OCI-LY7 (cell line): Measurements from ENCODE around the gene FOS. TPM values are rescaled to one million over a fixed set of nuclear protein-coding genes. Genes with fewer than 3 reads are reported as not detected.

Source experiments
- Bru-seq: library from RNA; stranded (reverse); fragments of 400-500 nt; gene quantifications from one replicate; lab custom pipeline; 2021; lab: Mats Ljungman, UMichigan
- BruChase-seq, 2 experiments: library from RNA; stranded (reverse); fragments of 400-500 nt; gene quantifications; one replicate each; lab custom pipeline; 2021; lab: Mats Ljungman, UMichigan
- BruUV-seq: library from RNA; stranded (reverse); fragments of 400-500 nt; replicated peaks from 2 replicates; lab custom pipeline; 2021; lab: Mats Ljungman, UMichigan
- CTCF ChIA-PET: fragments of 300-600 bp; sonication (Branson Sonifier 250); formaldehyde crosslinking; loops from one replicate; lab custom pipeline; 2022; ENCODE audit warnings: antibody characterized with exemption; ENCODE audit not compliant: unreplicated experiment; lab: Charles Lee
- POLR2A ChIA-PET: fragments of 300-600 bp; sonication (Branson Sonifier 250); formaldehyde crosslinking; loops from one replicate; lab custom pipeline; 2022; ENCODE audit warnings: antibody characterized with exemption; lab: Charles Lee
- DNase-seq: peaks from one replicate; pipeline ENCODE4 v3.0.0-alpha.2; 2015; ENCODE audit warnings: low spot score
- H2AFZ ChIP-seq: fragments of 200-600 bp; sonication (generic), shearing (Covaris generic); 2 replicates; pipeline ENCODE4 v1.6.1; 2014; ENCODE audit warnings: mild to moderate bottlenecking, antibody characterized with exemption, low read length, moderate library complexity
- H3K27ac ChIP-seq: fragments of 200-600 bp; sonication (generic); 2 replicates; pipeline ENCODE4 v1.5.1; 2014; ENCODE audit warnings: mixed run types, low read depth, mild to moderate bottlenecking, moderate library complexity, low read length, inconsistent platforms; ENCODE audit not compliant: poor library complexity, severe bottlenecking
- H3K36me3 ChIP-seq: fragments of 200-600 bp; sonication (generic); 2 replicates; pipeline ENCODE4 v1.6.1; 2014; ENCODE audit warnings: mild to moderate bottlenecking, antibody characterized with exemption, low read length, moderate library complexity, mixed read lengths; ENCODE audit not compliant: insufficient read depth
- H3K4me1 ChIP-seq: fragments of 200-600 bp; sonication (generic); 2 replicates; pipeline ENCODE4 v1.5.1; 2014; ENCODE audit warnings: mild to moderate bottlenecking, low read length; ENCODE audit not compliant: insufficient read depth, poor library complexity, severe bottlenecking
- H3K4me2 ChIP-seq: fragments of 200-600 bp; sonication (generic); 2 replicates; pipeline ENCODE4 v1.6.1; 2014; ENCODE audit warnings: mild to moderate bottlenecking, low read length
- H3K4me3 ChIP-seq: fragments of 200-600 bp; sonication (generic); 2 replicates; pipeline ENCODE4 v1.5.1; 2014; ENCODE audit warnings: mild to moderate bottlenecking, low read depth, low read length; ENCODE audit not compliant: poor library complexity, severe bottlenecking
- H3K79me2 ChIP-seq: fragments of 200-600 bp; sonication (generic); 2 replicates; pipeline ENCODE4 v1.6.1; 2016; ENCODE audit warnings: low read depth, mild to moderate bottlenecking, low read length, moderate library complexity, mixed read lengths; ENCODE audit not compliant: insufficient read depth
- H3K9me2 ChIP-seq: fragments of 200-600 bp; sonication (generic); 2 replicates; pipeline ENCODE4 v1.6.1; 2016; ENCODE audit warnings: mild to moderate bottlenecking, low read length, mixed read lengths; ENCODE audit not compliant: insufficient read depth
- H3K9me3 ChIP-seq: fragments of 200-600 bp; sonication (generic); 2 replicates; pipeline ENCODE4 v1.6.1; 2014; ENCODE audit warnings: mild to moderate bottlenecking, mixed run types, low read length, mixed read lengths
- H4K20me1 ChIP-seq: fragments of 200-600 bp; sonication (generic); 2 replicates; pipeline ENCODE4 v1.6.1; 2014; ENCODE audit warnings: mild to moderate bottlenecking, antibody characterized with exemption, low read length, moderate library complexity, mixed read lengths; ENCODE audit not compliant: insufficient read depth
- EZH2phosphoT487 ChIP-seq: fragments of 200-600 bp; sonication (generic); IDR thresholded peaks from 2 replicates; pipeline ENCODE4 v1.6.1; 2018; ENCODE audit warnings: low read depth, borderline replicate concordance, mild to moderate bottlenecking, mixed run types, antibody characterized with exemption, low read length, moderate library complexity, mixed read lengths
- intact Hi-C: fragments of 100-400 bp; cut with micrococcal nuclease; formaldehyde crosslinking; loops from one replicate; pipeline ENCODE4 v1.10.0; 2022; ENCODE audit not compliant: unreplicated experiment
- long read RNA-seq: library from polyadenylated mRNA; stranded (forward); transcript quantifications from one replicate; pipeline ENCODE4 v2.0.0, GENCODE V29; 2022
- total RNA-seq, 2 experiments: library from RNA; depleted of rRNA in 1 of 2; stranded (reverse); fragments of >200 nt in 1 of 2; shearing (Covaris generic) in 1 of 2; gene quantifications; 2 replicates each; pipeline ENCODE4 v1.2.3, GENCODE V29; 2014 to 2022
- TF ChIP-seq, protein P1 (sequence below): fragments of 200-600 bp; sonication (generic); conservative IDR thresholded peaks from 2 replicates; pipeline ENCODE4 v1.5.1; 2014; ENCODE audit warnings: mild to moderate bottlenecking, antibody characterized with exemption, low read length, moderate library complexity, mixed read lengths

FOS gene
- 12.4 and 16.9 TPM in 2 replicates for total RNA-seq (2014; rRNA removed; shearing (Covaris generic))
- total RNA-seq (2022): 3.3 and 4.6 TPM in 2 replicates
- percentile 46 among the genes with signal in this experiment for Bru-seq, nascent RNA
- percentile 51 among the genes with signal in this experiment for BruChase-seq, experiment 1, labeled RNA remaining after a 6-hour chase
- percentile 48 among the genes with signal in this experiment for BruChase-seq, experiment 2, labeled RNA remaining after a 2-hour chase
- long read RNA-seq, partial matches to known transcripts: 0 of 1 reads
- long read RNA-seq, other reads (novel, unspliced or antisense): 0 of 1 reads

DNA sequence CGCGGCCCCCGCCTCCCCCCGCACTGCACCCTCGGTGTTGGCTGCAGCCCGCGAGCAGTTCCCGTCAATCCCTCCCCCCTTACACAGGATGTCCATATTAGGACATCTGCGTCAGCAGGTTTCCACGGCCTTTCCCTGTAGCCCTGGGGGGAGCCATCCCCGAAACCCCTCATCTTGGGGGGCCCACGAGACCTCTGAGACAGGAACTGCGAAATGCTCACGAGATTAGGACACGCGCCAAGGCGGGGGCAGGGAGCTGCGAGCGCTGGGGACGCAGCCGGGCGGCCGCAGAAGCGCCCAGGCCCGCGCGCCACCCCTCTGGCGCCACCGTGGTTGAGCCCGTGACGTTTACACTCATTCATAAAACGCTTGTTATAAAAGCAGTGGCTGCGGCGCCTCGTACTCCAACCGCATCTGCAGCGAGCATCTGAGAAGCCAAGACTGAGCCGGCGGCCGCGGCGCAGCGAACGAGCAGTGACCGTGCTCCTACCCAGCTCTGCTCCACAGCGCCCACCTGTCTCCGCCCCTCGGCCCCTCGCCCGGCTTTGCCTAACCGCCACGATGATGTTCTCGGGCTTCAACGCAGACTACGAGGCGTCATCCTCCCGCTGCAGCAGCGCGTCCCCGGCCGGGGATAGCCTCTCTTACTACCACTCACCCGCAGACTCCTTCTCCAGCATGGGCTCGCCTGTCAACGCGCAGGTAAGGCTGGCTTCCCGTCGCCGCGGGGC lies at the start of gene FOS:
FOS (plus strand) TSS at position 407 of the 731 bp plus-strand sequence; CDS start at position 562, 155 bp downstream.
- no peak for TF ChIP-seq EZH2phosphoT487
- TF ChIP-seq, protein P1, sequence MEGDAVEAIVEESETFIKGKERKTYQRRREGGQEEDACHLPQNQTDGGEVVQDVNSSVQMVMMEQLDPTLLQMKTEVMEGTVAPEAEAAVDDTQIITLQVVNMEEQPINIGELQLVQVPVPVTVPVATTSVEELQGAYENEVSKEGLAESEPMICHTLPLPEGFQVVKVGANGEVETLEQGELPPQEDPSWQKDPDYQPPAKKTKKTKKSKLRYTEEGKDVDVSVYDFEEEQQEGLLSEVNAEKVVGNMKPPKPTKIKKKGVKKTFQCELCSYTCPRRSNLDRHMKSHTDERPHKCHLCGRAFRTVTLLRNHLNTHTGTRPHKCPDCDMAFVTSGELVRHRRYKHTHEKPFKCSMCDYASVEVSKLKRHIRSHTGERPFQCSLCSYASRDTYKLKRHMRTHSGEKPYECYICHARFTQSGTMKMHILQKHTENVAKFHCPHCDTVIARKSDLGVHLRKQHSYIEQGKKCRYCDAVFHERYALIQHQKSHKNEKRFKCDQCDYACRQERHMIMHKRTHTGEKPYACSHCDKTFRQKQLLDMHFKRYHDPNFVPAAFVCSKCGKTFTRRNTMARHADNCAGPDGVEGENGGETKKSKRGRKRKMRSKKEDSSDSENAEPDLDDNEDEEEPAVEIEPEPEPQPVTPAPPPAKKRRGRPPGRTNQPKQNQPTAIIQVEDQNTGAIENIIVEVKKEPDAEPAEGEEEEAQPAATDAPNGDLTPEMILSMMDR: no peak
- Histone ChIP-seq H3K4me1 (peaks cover 32% of the 10 kb centered on the region), H3K9me3 (no peaks in the 10 kb centered on the region), H3K36me3 (no peaks in the 10 kb centered on the region), H4K20me1 (no peaks in the 10 kb centered on the region), H2AFZ (peak within 1 kb of the TSS; percentile 41; the same call in 1 of the 2 replicates), H3K4me3 (peak within 1 kb of the TSS; percentile 68), H3K79me2 (no peaks in the 10 kb centered on the region), H3K27ac (peak within 1 kb of the TSS; percentile 17), H3K9me2 (no peaks in the 10 kb centered on the region), H3K4me2 (peak within 1 kb of the TSS; percentile 94)
- peak; percentile 92 for DNase-seq
- CTCF ChIA-PET: no interaction called here
- POLR2A ChIA-PET: no interaction called here
- intact Hi-C loops: loop anchor here (1.0 to 5.0 kb wide), 2 partner anchors 29 to 101 kb away; partner anchors contain the start of gene TMED10
- no TSS peak for BruUV-seq

DNA sequence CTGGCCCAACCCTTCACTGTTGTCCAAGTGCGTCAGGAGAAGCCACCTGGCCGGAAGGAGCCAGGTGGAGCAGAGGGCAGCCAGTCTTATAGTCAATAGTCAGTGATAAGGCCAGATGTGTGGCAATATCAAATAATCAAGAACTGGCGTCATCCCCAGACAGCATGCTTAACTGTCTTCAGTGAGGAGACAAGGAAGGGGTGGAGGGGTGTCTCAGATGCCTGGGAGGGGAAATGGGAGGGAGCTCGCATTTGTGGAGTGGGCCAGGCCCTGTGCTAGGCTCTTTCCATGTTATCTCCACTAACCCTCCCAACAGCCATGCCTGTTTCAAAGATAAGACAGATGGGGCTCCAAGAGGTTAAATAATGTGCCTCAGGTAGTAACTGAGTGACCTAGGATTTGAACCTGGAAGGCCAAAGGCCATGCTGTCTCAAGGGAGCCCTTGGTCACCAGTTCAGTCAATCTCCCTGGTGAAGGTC lies 48.9 kb upstream of the FOS start:
- Histone ChIP-seq H3K79me2 (no peaks in the 10 kb centered on the region), H3K4me2 (peak overlapping the region; percentile 54), H3K27ac (peak overlapping the region; percentile 58), H3K9me3 (no peaks in the 10 kb centered on the region), H3K9me2 (no peaks in the 10 kb centered on the region), H3K4me1 (peaks cover 52% of the 10 kb centered on the region), H4K20me1 (no peaks in the 10 kb centered on the region), H3K4me3 (no peak overlapping the region), H2AFZ (peak overlapping the region; percentile 90), H3K36me3 (no peaks in the 10 kb centered on the region)
- no peak for DNase-seq
- POLR2A ChIA-PET: interaction anchor here (0.5 to 1.3 kb wide), 4 partner anchors 9 to 55 kb away, joined by 3 to 4 read pairs (median 4); no protein-coding TSS in a partner anchor
- no TSS peak for BruUV-seq
- intact Hi-C loops: loop anchor here (2.0 to 5.0 kb wide), 3 partner anchors 19 to 97 kb away; no protein-coding TSS in a partner anchor
- TF ChIP-seq, protein P1: no peak
- TF ChIP-seq EZH2phosphoT487: no peak
- CTCF ChIA-PET: no interaction called here
